Tibial nerve (tissue), 4 donors: ENCODE data around the gene MYBBP1A.

ENCODE experiments used
- EP300 ChIP-seq, 2 donors: sonication (generic); formaldehyde crosslinking; IDR thresholded peaks; one replicate each; pipeline ENCODE4 v1.6.1; 2017; ENCODE audit warnings: antibody characterized with exemption in 2 of 2, mild to moderate bottlenecking in 1 of 2
- TF ChIP-seq, protein P1 (sequence below), 5 experiments: fragments of 200-600 bp in 3 of 5; fragments of 450-650 bp in 2 of 5; sonication (generic) in 3 of 5; IDR thresholded peaks; one replicate each; pipeline ENCODE4 v1.5.1; 2016 to 2019; ENCODE audit warnings: antibody characterized with exemption in 5 of 5, mild to moderate bottlenecking in 3 of 5, moderate library complexity in 2 of 5

DNA sequence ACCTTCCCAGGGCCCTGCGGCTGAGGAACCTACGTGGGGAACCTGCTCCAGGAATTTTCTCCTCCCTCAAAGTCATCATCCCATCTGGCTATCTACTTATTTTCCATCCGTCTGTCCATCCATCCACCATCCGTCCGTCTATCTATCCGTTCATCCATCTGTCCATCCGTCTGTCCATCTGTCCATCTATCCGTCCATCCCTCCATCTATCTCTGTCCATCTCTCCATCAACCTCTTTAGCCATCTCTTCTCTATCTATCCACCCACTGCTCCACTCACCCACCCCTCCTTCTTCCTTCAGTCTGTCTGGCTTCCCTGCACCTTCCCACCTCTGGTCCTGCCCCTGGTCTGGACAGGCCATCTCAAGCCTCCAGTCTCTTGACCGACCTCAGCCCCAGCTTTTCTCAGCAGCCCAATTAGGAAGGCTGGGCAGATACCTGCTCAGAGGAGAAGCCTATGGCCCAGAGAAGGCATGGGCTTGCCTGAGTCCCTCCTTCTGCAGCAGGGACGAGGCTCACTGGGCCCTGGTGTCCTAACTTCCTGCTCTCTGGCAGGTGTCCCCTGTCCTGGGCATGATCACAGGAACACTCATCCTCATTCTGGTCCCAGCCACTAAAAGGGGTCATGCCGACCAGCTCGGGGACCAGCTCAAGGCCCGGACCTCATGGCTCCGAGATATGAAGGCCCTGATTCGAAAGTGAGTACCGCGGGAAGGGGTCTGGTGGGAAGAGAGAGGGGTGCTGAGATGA is 23.0 kb downstream of the MYBBP1A start:
- TF ChIP-seq, protein P1, sequence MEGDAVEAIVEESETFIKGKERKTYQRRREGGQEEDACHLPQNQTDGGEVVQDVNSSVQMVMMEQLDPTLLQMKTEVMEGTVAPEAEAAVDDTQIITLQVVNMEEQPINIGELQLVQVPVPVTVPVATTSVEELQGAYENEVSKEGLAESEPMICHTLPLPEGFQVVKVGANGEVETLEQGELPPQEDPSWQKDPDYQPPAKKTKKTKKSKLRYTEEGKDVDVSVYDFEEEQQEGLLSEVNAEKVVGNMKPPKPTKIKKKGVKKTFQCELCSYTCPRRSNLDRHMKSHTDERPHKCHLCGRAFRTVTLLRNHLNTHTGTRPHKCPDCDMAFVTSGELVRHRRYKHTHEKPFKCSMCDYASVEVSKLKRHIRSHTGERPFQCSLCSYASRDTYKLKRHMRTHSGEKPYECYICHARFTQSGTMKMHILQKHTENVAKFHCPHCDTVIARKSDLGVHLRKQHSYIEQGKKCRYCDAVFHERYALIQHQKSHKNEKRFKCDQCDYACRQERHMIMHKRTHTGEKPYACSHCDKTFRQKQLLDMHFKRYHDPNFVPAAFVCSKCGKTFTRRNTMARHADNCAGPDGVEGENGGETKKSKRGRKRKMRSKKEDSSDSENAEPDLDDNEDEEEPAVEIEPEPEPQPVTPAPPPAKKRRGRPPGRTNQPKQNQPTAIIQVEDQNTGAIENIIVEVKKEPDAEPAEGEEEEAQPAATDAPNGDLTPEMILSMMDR (IDR thresholded peaks at IDR 0.05) = no peak
- TF ChIP-seq EP300 (IDR thresholded peaks at IDR 0.05) = no peak
